GM21528 (cell line): ENCODE measurements around the gene DSN1.

Experiments
- ATAC-seq: cut with Tn5 transposase; IDR thresholded peaks from one replicate; pipeline ENCODE4 v1.9.1; 2021; ENCODE audit warnings: mild to moderate bottlenecking, moderate library complexity; ENCODE audit not compliant: unreplicated experiment, low FRiP score

Gene DSN1

GRCh38 chr20:36796117-36796516 is 22.6 kb upstream of the DSN1 start:
- no peak for ATAC-seq

DNA sequence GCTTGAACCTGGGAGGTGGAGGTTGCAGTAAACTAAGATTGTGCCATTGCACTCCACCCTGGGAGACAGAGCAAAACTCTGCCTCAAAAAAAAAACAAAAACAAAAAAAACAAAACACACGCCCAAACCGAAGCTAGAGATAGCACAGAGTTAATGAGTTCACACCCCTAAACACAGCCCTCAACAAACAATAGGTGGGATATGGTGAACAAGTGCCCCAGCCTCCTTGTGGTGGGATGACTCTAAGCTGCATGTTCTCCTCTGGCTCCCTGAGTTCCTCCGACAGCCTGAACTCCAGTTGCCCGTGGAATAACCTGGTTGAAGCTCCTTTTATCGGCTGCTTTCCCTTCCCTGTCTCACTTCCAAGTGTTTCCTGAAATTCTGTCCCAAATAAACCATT is 22.1 kb upstream of the DSN1 start:
- no peak for ATAC-seq

- ATAC-seq = no peak
These were observed 20.5 kb upstream of the DSN1 start for GRCh38 chr20:36794116-36794474.

GRCh38 chr20:36793294-36794115 is 19.9 kb upstream of the DSN1 start:
- ATAC-seq = no peak

DNA sequence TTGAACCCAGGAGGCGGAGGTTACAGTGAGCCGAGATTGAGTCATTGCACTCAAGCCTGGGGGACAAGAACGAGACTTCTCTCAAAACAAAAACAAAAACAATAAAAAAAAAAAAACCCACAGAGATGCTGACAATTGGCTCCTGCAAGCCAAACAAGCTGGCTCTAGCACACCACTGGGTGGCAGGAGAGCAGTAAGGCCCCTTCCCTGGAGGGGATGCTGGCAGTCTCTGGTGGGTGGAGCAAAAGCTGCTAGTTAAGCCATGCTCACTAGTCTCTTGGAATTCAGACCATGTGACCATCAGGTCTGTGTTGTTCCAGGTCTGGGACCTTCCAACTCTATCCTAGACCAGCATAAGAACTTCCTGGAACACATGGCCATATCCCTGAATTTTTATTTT is 18.9 kb upstream of the DSN1 start:
- no peak for ATAC-seq

GRCh38 chr20:36791862-36792261 is 18.3 kb upstream of the DSN1 start:
- ATAC-seq = no peak

GRCh38 chr20:36786663-36787062 is 13.1 kb upstream of the DSN1 start:
- ATAC-seq = no peak

DNA sequence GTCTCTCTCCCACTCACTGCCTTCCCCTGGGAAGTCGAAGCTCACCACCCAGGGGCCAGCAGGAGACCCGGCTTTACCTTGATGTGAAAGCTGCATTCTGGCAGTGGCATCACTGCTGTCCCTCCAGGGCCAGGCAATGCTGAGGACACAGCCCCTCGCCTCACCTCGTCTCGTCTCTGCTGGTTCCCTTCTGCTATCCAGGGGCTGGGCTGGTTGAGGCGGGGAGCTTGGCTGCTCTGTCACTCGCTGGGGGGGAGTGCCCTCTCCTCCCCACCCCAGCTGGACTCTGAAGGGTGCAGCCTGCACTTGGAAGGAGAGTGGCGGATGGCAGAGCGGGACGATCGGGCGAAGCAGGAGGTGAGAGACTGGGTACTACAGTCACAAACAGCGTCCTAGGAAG is 12.7 kb upstream of the DSN1 start:
- no peak for ATAC-seq

DNA sequence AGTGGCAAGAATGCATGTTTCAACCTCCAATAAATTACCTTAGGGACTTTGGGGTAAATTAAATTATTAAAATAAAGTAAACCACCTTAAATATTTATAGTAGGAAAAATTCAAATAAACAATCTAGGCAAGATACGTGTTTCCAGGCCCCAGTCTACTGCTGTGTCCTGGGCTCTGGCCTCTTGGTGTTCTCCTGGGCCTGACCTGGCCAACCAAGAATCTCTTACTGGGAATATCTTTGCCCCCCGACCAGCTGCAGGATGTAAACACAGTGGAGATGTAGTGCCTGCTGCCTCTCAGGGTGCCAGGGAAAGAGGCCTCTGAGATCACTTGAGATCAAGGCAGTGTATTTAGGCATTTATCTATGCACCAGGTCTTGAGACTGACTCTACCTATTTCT is 11.7 kb upstream of the DSN1 start:
- no peak for ATAC-seq

DNA sequence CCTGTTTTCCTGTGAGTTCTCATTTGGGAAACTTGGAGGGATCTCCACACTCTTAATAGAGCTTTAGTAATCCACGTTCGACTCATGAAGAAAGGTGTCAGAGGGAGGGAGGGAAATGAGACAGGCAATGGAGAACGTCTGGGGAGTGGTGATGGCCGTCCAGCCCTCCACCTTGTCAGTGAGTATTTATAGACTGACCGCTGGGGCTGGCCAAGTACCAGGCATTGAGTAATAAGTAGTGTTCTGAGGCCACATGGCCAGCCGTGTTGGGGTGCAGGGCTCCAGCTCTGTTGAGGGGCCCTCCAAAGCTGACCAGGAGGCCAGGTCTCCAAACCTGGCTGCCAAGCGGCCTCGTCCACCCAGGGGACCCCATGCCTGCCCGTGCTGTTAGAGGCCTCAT is 11.3 kb upstream of the DSN1 start:
- no peak for ATAC-seq

DNA sequence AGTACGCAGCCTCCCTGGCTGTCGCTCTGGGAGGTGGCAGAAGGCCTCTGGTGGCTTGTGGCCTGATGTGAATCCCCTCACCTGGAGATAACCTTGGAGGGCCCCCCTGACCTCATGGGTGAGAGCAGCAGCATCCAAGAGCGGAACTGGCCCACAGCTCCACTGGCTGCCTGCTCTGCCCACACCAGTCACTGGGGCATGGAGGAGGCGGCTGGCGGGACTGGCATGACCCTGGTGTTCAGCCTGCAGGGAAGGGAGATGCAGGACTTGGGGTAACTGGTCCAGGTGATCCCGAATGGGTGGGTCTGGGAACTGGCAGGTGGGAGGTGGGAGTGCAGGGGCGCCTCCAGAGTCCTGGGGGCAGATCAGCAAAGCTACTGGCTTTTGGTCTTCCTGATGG is 10.6 kb upstream of the DSN1 start:
- no peak for ATAC-seq

GRCh38 chr20:36779656-36780025 is 6.1 kb upstream of the DSN1 start:
- ATAC-seq = no peak

- ATAC-seq = no peak
These were observed 5.5 kb upstream of the DSN1 start for GRCh38 chr20:36778831-36779655.

DNA sequence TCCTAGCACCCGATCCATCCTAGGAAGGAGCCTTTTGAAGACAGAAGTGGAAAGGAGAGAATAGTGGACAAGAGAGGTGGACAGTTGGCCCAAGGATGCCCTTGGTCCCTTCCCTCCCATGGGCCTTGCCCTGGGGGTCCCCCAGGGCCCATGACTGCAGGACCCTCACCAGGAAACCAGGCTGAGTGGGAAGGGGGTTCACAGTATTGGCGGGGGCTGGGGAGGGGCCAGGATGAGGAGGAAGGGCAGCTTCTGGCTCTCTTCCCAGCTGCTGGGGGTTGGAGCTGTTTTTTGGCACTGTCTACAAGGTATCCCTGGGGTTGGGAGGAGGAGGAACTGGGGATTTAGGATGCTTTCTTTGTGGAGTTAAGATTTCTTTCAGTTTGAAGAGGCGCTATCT is 4.0 kb upstream of the DSN1 start:
- no peak for ATAC-seq

DNA sequence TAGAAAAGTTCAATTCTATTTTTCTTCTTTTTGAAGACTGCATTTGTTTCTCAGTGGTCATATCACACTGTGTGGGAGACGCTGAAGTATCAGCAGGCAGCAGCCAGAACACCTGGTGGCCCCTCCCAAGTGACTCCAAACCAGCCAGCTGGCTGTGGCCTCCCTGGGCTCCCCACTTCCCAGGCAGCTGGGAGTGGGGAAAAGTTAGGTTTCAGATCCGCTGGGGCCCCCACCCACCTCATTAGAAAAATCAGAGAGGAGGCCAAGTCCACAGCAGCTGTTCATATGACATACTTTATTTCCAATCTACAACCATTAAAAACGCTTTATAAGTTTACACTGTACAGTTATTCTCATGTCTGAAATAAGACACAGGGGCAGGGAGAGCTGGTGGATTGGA is 3.6 kb upstream of the DSN1 start:
- ATAC-seq = no peak

- no peak for ATAC-seq
These were observed 2.3 kb upstream of the DSN1 start for GRCh38 chr20:36775826-36776225.

DNA sequence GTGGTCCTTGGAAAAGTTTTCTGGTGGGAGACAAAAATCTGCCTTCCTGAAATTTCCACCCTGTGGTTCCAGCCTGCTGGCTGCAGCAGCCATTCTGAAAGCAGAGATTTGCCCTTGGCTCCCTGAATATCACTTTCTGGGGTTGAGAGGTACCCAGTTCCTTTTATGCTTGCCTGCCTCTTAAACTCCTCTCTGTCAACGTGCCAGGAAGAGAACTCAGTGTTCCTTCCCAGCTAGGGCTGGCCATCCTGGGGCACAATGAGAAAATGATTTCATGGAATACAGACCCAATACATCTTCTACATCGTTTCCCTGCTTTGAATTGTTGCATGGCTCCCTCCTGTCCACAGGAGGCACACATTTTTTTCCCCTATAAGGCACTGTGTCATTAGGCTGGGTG is 1.6 kb upstream of the DSN1 start:
- ATAC-seq = no peak

DNA sequence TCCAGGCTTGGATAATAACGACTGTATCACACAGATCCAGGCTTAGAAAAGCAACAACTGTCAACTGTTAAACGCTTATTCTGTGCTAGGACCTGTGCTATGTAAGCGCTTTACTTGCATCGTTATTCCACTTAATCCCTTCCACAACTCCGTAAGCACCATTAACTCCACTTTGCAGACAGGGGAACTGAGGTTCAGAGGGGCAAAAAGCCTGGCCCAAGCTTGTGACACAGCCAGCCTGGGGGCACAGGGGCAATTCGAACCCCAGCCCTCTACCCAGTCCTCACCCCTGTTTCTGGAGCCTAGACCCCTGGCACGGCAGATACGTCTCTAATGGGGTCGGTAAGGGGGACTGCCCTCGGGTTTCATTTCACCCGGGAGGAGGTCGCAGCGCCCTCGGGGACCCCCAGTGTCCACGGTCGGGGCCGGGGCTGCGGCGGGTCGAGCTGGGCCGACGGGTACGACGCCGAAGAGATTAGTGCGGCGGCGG is 411 bp downstream of the DSN1 start:
- ATAC-seq = no peak

DNA sequence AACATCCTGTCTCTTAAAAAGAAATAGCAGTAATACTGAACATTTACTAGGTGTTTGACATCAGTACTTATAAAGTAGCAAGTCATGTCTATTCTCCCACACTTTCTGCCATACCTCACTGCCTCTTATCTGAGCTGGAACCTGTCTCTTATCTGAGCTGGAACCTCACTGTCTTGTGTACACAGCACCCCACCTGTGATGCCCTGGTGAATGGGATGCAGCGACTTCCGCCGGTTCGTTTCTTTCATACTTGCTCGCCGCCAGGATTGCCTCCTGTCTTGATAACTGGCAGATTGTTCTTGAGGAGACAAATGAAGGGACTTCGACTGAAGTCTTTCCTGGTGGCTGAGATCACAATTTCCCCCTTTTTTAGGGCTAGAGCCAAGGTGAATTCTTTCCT is 2.9 kb downstream of the DSN1 start:
- ATAC-seq = no peak

- ATAC-seq = no peak
These were observed 4.7 kb downstream of the DSN1 start for GRCh38 chr20:36768768-36769430.

DNA sequence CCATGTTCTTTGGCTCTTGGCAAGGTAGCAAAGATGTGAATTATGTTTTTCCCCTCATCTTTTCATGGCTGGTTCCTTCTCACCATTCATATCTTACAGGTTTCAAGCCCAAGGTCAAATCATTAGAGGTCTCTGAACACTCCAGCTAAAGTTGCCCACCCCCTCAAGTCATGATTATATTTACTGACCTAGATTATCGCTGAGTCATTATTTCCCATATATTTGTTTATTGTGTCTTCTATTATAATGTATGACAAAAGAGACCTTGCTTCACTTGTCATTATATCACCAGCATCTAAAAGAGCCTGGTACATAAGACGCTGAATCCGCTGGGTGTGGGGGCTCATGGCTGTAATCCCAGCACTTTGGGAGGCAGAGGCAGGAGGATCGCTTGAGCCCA is 12.4 kb downstream of the DSN1 start:
- no peak for ATAC-seq
